Ramos (cell line): ENCODE data around the gene DIP2C.
"Not testable (repeated sequence)": the region's sequence is repeated elsewhere in the genome, so short reads cannot be mapped to it uniquely, and the experiment has no call there.

Experiments
- in situ Hi-C: fragments of 300-500 bp; cut with MboI; formaldehyde crosslinking; loops from one replicate; pipeline ENCODE4 v1.14.3; 2022; ENCODE audit warnings: low sequenced_read_pairs; ENCODE audit not compliant: unreplicated experiment

The DIP2C gene

DNA sequence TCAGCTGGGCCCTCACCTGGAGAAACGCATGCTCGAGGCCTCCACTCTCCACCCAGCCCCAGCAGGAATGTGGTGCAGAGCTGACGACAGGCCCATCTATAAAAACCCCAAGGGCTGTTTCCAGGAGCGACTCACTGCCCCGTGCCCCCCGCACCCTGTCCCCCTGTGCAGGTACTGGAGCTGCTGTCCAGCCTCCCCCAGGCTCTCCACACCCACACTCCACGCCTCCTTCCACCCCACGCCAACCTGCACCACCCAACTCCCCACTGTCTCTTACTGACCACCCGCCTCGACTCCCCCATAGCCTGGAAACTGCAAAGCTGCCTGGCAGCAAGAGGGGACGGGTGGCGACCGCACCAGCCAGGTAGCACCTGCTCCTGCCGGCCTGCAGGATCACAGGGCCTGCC, 43.3 kb downstream of the DIP2C start:
- in situ Hi-C loops, result no loop called here

- in situ Hi-C loops, result no loop called here
These were observed 44.5 kb downstream of the DIP2C start for GRCh38 chr10:644943-645334.

GRCh38 chr10:644076-644942, 45.2 kb downstream of the DIP2C start:
- in situ Hi-C loops, result no loop called here

DNA sequence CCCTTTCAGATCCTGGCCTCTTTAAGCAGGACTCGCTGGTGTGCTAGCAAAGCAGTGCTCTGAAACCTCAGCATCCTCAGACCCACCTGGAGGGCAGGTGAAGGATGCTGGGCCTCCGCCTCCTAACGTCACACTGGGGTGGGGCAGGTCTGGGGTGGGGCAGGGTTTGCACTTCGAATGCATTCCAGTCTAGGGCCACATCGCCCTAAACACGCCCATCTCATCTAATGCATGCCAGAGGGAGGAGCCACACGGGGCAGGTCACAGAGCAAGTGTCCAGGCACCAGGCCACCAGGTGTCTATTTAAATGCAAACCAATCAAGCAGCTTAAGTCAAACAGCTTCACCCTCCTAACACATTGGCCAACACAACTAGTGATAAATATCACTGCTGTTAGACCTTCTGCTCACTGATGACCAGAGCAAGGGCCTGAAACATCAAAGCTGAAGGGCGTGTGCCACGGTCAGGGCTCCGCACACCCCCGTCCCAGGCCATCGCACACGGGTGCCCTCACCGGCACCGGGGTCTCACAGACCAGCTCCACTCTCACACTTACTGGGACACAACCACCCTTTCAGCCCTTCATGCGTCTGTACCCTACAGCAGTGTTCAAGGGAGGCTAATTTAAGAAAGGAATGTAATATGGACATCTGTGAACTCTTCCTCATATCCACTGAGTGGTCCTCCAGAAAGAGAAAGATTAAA, 47.1 kb downstream of the DIP2C start:
- in situ Hi-C loops, result no loop called here

- in situ Hi-C loops, result no loop called here
These were observed 48.1 kb downstream of the DIP2C start for GRCh38 chr10:641149-642010.

DNA sequence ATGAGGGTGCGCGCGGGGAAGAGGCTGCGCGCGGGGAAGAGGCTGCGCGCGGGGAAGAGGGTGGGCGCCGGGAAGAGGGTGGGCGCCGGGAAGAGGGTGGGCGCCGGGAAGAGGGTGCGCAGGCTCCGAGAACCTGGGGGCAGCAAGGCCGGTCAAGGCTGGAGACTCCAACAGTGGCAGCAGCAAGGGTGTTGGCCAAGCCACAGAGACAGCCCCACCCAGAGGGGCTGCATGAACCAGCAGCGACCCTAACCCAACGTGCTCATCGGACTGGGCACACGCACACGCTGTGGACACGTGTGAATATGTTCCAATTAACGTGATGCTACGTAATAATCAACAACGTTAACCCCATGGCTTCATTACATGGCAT, 48.8 kb downstream of the DIP2C start:
- in situ Hi-C loops, result no loop called here

DNA sequence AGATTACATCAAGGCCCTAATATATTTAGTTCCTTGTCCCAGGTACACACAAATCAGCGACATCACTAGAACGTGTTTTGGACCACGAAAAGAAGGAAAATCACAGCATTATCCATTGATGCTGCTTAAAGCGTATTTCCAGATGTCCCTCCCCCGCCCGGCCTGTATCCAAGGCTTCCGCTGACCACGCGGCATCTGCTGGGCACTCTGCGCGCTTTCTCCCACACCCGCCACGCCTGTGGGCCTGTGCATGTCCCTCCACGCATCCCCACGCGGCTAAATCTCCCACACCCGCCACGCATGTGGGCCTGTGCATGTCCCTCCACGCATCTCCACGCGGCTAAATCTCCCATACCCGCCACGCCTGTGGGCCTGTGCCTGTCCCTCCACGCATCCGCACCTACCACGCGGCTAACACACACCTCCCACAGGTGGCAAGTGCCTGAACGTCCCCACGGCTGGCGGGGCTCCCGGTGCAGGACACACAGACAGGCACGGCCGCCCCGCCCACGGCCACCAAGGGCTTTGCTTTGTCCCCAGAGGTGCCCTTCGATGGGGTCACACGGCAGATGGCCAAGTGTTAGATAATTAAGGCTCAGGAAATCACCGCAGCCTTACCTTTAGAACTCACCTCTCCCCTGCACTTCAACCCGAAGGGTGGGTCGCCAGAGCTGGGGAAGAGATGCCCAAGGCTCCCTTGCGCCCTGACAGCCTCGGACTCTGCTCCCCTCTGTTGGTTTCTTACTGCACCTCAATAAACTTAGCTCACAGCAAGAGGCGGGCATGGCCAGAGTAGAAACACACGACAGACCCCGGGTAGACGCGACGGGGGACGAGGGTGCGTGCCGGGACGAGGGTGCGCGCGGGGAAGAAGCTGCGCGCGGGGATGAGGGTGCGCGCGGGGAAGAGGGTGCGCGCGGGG, 49.5 kb downstream of the DIP2C start:
- in situ Hi-C loops, result no loop called here

DNA sequence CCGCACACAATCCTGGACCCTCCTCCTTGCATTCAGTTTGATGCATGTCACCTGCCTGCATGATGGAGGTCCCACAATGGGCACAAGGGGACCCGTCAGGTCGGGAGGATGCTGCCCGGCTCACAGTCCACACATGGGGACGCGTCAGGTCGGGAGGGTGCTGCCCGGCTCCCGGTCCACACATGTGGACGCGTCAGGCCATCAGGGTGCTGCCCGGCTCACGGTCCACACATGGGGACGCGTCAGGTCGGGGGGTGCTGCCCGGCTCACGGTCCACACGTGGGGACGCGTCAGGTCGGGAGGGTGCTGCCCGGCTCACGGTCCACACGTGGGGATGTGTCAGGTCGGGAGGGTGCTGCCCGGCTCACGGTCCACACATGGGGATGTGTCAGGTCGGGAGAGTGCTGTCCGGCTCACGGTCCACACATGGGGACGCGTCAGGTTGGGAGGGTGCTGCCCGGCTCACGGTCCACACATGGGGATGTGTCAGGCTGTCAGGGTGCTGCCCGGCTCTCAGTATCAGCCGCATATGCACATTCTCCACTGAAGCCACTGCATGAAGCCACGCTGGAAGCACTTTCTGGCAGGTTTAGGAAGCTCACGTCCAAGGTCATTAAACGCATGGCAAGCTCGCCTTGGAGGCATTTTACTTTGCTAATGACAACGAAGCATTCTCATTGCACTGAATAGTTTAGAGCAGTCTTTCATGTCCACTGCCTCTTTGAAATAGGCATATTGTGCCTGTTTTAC, 50.3 kb downstream of the DIP2C start:
- in situ Hi-C loops, result no loop called here

DNA sequence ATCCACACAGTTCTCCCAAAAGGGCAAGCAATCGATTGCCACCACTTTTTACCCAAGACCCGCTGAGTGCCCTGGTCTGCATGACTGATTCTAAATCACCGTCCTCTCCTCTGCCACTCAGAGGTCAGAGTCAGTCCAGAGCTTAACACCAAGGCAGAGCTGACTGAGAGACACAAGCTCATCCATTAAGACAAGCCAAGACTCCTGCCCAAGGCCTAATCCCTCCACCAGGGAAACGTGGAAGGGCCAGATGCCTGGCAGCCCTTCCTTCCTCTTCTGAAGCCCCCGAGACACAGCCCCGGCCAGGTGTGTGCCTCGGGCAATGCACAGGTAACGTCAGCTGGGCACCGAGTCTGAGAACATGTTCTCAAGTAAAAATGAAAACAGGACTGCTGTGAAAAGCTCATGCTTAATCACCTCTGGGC, 51.7 kb downstream of the DIP2C start:
- in situ Hi-C loops, result no loop called here

DNA sequence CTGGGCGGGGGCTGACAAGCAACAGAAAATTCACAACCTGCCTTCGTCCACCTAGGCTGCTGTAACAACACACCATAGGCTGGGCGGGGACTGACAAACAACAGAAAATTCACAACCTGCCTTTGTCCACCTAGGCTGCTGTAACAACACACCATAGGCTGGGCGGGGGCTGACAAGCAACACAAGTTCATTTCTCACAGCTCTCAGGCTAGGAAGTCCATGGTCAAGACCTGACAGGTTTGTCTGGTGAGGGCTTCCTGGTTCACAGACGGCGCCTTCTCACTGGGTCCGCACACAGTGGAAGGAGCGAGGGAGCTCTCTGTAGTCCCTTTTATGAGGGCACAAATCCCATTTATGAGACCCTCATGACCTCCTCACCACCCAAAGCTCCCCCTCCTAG, 52.2 kb downstream of the DIP2C start:
- in situ Hi-C loops, result no loop called here

DNA sequence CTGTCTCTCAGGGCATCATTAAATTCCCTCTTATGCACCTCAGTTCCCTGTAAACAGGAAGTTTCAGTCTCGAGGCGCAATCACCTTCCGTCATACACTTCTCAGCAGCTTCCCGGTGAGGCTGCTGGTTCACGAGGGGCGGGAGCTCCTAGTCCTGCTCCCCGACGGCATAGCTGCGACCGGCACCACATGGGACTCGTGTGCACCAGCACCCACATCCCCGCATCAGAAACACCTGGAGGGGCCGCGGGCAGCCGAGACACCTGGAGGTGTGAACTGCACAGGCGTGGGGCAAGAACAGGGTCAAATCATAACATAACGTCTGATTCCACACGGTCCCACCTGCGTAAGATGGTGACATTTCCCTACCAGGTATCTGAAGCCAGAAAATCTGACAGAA, 52.7 kb downstream of the DIP2C start:
- in situ Hi-C loops, result no loop called here

DNA sequence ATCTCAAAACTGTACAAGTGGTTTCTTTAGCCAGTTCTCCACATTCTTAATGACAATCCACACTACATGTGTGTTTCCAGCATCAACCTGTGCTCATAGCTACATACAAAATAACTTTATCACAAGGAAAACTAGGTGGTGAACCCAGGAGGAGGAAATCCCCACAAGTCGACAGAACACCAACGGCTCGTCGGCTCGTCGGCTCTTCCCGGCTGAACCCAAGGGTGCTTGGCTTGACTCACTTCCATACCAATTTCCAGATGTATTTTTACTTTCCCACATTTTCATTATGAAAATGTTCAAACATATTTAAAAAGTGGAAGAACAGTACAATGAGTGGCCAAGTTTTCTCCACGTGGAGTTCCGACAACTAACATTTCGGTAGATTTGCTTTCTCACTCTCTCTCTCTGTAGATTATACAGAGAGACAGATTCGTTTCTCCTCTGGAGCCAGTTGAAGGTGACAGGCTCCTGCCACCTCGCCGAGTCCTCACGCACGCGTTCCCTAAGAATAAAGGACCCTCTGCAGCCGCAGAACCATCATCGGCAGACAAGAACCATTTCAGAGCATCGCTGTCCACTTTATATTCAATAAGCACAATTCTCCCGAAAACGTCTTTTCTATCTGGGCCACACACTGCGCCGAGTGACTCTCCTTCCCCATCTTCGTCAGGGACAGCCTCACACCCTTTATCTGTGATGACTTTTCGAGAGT, 53.3 kb downstream of the DIP2C start:
- in situ Hi-C loops, result no loop called here

DNA sequence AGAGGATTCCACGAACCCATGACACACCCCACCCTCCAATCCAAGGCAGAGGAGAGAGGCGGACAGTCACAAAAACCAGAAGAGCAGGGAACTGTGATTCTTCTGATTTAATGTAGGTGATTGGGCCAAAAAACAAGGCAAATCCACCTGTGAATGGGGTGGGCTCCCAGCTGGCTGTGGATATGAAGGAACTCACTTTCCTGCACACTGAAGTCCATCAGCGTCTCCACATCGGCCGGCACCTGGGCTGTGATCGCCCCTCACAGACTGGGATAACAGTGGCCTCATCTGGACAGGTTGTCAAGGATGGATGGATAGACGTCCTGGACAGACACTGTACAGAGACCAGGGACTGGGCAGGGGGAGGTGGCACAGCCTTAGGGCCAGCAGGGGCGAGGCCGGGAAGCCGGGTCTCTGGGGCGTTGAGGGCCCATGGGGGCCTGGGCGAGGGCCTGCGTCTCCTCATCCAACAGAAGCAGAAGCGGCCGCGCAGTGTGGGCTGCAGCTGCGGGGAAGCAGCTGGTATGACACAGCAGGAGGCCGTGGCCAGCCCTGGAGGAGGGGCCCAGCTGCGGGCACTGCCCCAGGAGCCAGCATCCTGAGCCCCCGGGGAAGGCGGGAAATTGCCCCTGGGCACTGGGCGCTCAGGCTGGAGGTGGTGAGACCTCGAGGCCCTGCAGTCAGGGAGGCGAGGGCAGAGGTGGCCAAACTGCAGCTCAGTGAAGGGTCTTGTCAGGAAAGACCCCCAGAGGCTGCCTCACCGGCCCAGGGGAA, 54.2 kb downstream of the DIP2C start:
- in situ Hi-C loops, result no loop called here

- in situ Hi-C loops, result no loop called here
These were observed 55.2 kb downstream of the DIP2C start for GRCh38 chr10:634256-634655.

DNA sequence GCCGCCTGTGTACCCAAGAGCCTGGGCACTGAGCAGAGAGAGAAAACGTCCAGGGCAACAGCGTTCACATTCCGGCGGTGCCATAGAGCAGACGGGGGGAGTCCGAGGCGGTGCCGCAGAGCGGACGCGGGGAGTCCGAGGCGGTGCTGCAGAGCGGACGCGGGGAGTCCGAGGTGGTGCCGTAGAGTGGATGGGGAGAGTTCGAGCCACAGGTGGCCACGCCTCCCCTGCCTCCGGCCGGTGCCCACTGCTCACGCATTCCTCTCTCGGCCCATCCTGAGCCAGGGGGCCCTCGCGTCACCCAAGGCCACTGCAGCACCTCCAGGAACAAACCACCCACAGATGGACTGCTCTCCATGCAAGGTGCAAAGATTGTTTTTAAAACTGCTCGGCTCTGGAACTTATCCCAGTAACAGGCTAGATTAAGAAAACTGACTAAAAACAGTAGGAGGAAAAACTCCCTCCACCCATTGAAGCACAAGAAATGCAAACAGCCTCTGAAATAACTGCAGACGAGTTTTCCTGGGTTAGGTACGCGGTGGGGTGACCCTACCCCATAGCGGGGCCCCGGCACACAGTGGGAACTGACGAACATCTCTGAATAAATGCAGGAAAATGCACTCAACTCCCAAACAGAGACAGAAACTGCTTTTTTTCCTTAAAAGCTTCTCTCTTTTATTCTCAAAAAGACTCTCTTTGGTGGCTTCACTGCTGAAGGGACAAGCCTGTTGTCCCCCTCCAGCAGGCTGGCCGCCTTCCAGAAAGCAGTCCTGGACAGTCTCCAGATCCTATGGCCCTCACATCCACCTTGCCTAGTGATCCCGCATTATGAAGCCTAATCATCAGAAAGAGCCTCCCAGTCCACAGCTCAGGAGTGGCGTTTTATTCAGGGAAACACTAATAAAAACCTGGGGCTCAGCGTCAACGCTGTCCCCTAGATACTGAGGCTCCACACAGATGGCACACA, 55.9 kb downstream of the DIP2C start:
- in situ Hi-C loops, result no loop called here

DNA sequence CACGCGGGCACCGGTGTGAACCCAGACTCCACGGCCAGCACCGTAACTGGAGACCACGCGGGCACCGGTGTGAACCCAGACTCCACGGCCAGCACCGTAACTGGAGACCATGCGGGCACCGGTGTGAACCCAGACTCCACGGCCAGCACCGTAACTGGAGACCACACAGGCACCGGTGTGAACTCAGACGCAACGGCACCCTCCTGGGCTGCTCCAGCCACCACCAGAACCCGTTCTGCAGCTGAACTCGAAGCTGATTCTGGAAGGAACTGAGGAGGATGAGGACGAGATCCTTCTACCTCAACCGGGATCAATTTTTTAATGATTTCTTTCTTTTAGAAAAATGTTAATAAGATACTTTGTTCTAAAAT, 56.7 kb downstream of the DIP2C start:
- in situ Hi-C loops, result not testable (repeated sequence)
